Measurements from ENCODE around the gene SFTPB.

Gene SFTPB

GRCh38 chr2:85674417-85674816, 6.4 kb upstream of the SFTPB start (continued):
- no peak for TF ChIP-seq REPIN1 (tag by site-specific recombination; IDR thresholded peaks at IDR 0.05; ENCODE audit: low read depth)
- TF ChIP-seq ZNF610 (tag by site-specific recombination; IDR thresholded peaks at IDR 0.05; ENCODE audit: borderline replicate concordance), result no peak
- no peak for TF ChIP-seq ZNF311 (tag by site-specific recombination; IDR thresholded peaks at IDR 0.05; ENCODE audit: borderline replicate concordance)

- ChIA-PET CTCF (interaction anchor here (0.7 to 1.8 kb wide), 4 partner anchors 26 to 142 kb away, joined by 3 to 6 read pairs (median 3); no protein-coding TSS in a partner anchor), POLR2A (interaction anchor here (1.1 kb wide), 1 partner anchor 36 kb away, joined by 3 read pairs; no protein-coding TSS in a partner anchor)
- no peaks in the 10 kb centered on the region for H3K36me3 ChIP-seq (ENCODE audit: control insufficient read depth in 2 of 2, insufficient read depth in 1 of 2, low read length in 2 of 2)
- H3K4me3 ChIP-seq (ENCODE audit: low read depth, low read length), result no peak overlapping the region
- H3K27ac ChIP-seq (ENCODE audit: extremely low read depth, low read depth, low read length), result no peak overlapping the region
- H3K9me3 ChIP-seq (ENCODE audit: control insufficient read depth, insufficient read depth, low read depth, low read length), result no peaks in the 10 kb centered on the region
- no peaks in the 10 kb centered on the region for H3K4me1 ChIP-seq (ENCODE audit: control insufficient read depth, insufficient read depth, low read length)
- TF ChIP-seq ZNF488 (tag by site-specific recombination; IDR thresholded peaks at IDR 0.05) (no peak), BCL11A (tag by site-specific recombination; IDR thresholded peaks at IDR 0.05; ENCODE audit: low read depth) (no peak), SETDB1 (IDR thresholded peaks at IDR 0.05; ENCODE audit: insufficient read length, low read length) (no peak), ZNF792 (tag by site-specific recombination; IDR thresholded peaks at IDR 0.05) (no peak), BCL11B (tag by site-specific recombination; IDR thresholded peaks at IDR 0.05; ENCODE audit: low read depth) (no peak), ZNF23 (tag by site-specific recombination; IDR thresholded peaks at IDR 0.05; ENCODE audit: borderline replicate concordance) (no peak), ZBTB17 (tag by site-specific recombination; IDR thresholded peaks at IDR 0.05) (no peak), ZNF423 (tag by site-specific recombination; IDR thresholded peaks at IDR 0.05) (no peak), ZNF830 (tag by site-specific recombination; IDR thresholded peaks at IDR 0.05; ENCODE audit: low read depth) (no peak), ZNF10 (tag by site-specific recombination; IDR thresholded peaks at IDR 0.05) (no peak), ZNF768 (tag by site-specific recombination; IDR thresholded peaks at IDR 0.05) (no peak), ZNF48 (tag by site-specific recombination; IDR thresholded peaks at IDR 0.05) (no peak), ZNF555 (tag by site-specific recombination; conservative IDR thresholded peaks at IDR 0.05) (no peak), ZNF184 (tag by site-specific recombination; IDR thresholded peaks at IDR 0.05) (no peak), ZBTB48 (tag by site-specific recombination; IDR thresholded peaks at IDR 0.05) (no peak), PATZ1 (tag by site-specific recombination; IDR thresholded peaks at IDR 0.05) (no peak), ZNF133 (tag by site-specific recombination; IDR thresholded peaks at IDR 0.05) (no peak), PBX3 (CRISPR knock-in tag; IDR thresholded peaks at IDR 0.05) (no peak), ZNF157 (tag by site-specific recombination; IDR thresholded peaks at IDR 0.05) (no peak)
Measured at GRCh38 chr2:85673716-85674375, 5.8 kb upstream of the SFTPB start.
